A673 (cell line): ENCODE results near the gene PDLIM3. TPM values are rescaled to one million over a fixed set of nuclear protein-coding genes. Genes with fewer than 3 reads are reported as not detected.

Experiments used
- BruUV-seq: library from RNA; stranded (reverse); fragments of 400-500 nt; replicated peaks from 2 replicates; lab custom pipeline; 2021; lab: Mats Ljungman, UMichigan
- CTCF ChIA-PET: fragments of 300-600 bp; sonication (Branson Sonifier 250); formaldehyde crosslinking; loops from one replicate; lab custom pipeline; 2022; ENCODE audit warnings: antibody characterized with exemption; lab: Charles Lee
- POLR2A ChIA-PET: fragments of 300-600 bp; sonication (Branson Sonifier 250); formaldehyde crosslinking; loops from one replicate; lab custom pipeline; 2022; ENCODE audit warnings: antibody characterized with exemption; ENCODE audit not compliant: low non-redundant PET; lab: Charles Lee
- DNase-seq: peaks from one replicate; pipeline ENCODE4 v3.0.0-alpha.2; 2015; ENCODE audit warnings: low spot score
- H3K27ac ChIP-seq: fragments of 200-600 bp; sonication (generic); 2 replicates; pipeline ENCODE4 v1.5.1; 2016; ENCODE audit warnings: mixed run types, low read depth, mild to moderate bottlenecking, mixed read lengths, antibody characterized with exemption, low read length; ENCODE audit not compliant: poor library complexity, severe bottlenecking
- H3K27me3 ChIP-seq: fragments of 200-600 bp; sonication (generic); replicated peaks from 2 replicates; pipeline ENCODE4 v1.6.1; 2017; ENCODE audit warnings: mixed run types, low read depth, mild to moderate bottlenecking, mixed read lengths, antibody characterized with exemption, low read length; ENCODE audit not compliant: insufficient read depth, poor library complexity
- H3K36me3 ChIP-seq: fragments of 200-600 bp; sonication (generic); 2 replicates; pipeline ENCODE4 v1.6.1; 2016; ENCODE audit warnings: mixed run types, mild to moderate bottlenecking, mixed read lengths, antibody characterized with exemption, low read length; ENCODE audit not compliant: insufficient read depth, poor library complexity, severe bottlenecking
- H3K4me1 ChIP-seq: fragments of 200-600 bp; sonication (generic); 2 replicates; pipeline ENCODE4 v1.6.1; 2017; ENCODE audit warnings: mixed run types, mild to moderate bottlenecking, mixed read lengths, antibody characterized with exemption, low read length; ENCODE audit not compliant: insufficient read depth, poor library complexity, severe bottlenecking
- H3K4me3 ChIP-seq: fragments of 200-600 bp; sonication (generic); 2 replicates; pipeline ENCODE4 v1.5.1; 2016; ENCODE audit warnings: low read depth, mixed run types, mild to moderate bottlenecking, mixed read lengths, low read length; ENCODE audit not compliant: poor library complexity, severe bottlenecking
- H3K9me3 ChIP-seq: fragments of 200-600 bp; sonication (generic); 2 replicates; pipeline ENCODE4 v1.6.1; 2016; ENCODE audit warnings: mixed run types, low read depth, mild to moderate bottlenecking, mixed read lengths, antibody characterized with exemption, low read length; ENCODE audit not compliant: poor library complexity, severe bottlenecking
- EZH2 ChIP-seq: fragments of 200-600 bp; sonication (generic); IDR thresholded peaks from 2 replicates; pipeline ENCODE4 v1.6.1; 2017; ENCODE audit warnings: borderline replicate concordance, low read depth, mild to moderate bottlenecking, mixed read lengths, antibody characterized with exemption, low read length; ENCODE audit not compliant: poor library complexity, severe bottlenecking
- intact Hi-C: fragments of 100-400 bp; cut with micrococcal nuclease; formaldehyde crosslinking; loops from one replicate; pipeline ENCODE4 v1.10.0; 2022; ENCODE audit not compliant: unreplicated experiment
- total RNA-seq: library from RNA; stranded (reverse); gene quantifications from 2 replicates; pipeline ENCODE4 v1.2.3, GENCODE V29; 2021
- TF ChIP-seq, protein P1 (sequence below): fragments of 300-800, 200-600 bp; sonication (generic); conservative IDR thresholded peaks from 2 replicates; pipeline ENCODE4 v1.5.1; 2017; ENCODE audit warnings: low read depth, mild to moderate bottlenecking, antibody characterized with exemption, low read length, moderate library complexity, mixed read lengths

The PDLIM3 gene
- total RNA-seq, 1 experiment from 2014 or later: not detected

DNA sequence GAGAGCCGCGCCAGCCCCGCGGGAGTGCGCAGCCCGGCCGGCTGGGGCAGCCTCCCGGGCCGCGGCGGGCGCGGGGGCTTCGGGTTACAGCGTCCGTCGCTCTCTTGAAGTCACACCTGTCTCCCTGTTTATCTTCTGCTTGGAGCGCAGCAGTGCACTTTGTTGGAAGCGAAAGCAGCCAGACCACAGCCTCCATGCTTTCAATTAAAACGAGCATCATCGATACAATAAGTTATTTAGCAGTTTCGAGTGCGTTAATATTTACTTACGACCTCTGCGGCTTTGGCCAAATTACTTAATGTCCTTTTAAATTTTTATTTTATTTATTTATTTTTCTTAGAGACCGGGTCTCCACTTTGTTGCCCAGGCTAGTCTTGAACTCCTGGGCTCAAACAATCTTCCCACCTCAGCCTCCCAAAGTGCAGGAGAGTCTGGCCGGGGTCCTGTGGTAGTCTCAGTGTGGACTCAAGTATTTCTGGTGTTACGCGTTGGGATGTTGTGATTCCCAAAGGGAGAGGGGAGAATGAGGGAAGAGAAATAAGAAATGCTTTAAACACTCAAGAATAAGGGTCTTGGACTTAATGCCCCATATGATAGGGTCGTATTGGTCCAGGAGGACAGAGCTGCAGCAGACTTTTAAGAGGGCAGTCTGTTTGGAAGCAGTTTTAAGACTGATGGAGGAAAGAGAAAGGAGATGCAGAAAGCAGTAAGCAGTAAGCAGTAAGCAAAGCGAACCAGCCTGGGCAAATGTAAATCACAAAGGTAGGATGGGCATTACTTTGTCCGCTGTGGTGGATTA, 504 bp upstream of the PDLIM3 start:
- Histone ChIP-seq H3K9me3 (no peaks in the 10 kb centered on the region), H3K4me1 (no peaks in the 10 kb centered on the region), H3K27ac (no peak overlapping the region), H3K4me3 (peak overlapping the region; percentile 45), H3K36me3 (no peaks in the 10 kb centered on the region), H3K27me3 (peaks cover 82% of the 10 kb centered on the region)
- no TSS peak for BruUV-seq
- ChIA-PET CTCF (no interaction called here), POLR2A (interaction anchor here (0.5 kb wide), 1 partner anchor 60 kb away, joined by 4 read pairs; no protein-coding TSS in a partner anchor)
- intact Hi-C loops: no loop called here
- no peak for DNase-seq
- TF ChIP-seq, protein P1, sequence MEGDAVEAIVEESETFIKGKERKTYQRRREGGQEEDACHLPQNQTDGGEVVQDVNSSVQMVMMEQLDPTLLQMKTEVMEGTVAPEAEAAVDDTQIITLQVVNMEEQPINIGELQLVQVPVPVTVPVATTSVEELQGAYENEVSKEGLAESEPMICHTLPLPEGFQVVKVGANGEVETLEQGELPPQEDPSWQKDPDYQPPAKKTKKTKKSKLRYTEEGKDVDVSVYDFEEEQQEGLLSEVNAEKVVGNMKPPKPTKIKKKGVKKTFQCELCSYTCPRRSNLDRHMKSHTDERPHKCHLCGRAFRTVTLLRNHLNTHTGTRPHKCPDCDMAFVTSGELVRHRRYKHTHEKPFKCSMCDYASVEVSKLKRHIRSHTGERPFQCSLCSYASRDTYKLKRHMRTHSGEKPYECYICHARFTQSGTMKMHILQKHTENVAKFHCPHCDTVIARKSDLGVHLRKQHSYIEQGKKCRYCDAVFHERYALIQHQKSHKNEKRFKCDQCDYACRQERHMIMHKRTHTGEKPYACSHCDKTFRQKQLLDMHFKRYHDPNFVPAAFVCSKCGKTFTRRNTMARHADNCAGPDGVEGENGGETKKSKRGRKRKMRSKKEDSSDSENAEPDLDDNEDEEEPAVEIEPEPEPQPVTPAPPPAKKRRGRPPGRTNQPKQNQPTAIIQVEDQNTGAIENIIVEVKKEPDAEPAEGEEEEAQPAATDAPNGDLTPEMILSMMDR: no peak
- no peak for TF ChIP-seq EZH2

DNA sequence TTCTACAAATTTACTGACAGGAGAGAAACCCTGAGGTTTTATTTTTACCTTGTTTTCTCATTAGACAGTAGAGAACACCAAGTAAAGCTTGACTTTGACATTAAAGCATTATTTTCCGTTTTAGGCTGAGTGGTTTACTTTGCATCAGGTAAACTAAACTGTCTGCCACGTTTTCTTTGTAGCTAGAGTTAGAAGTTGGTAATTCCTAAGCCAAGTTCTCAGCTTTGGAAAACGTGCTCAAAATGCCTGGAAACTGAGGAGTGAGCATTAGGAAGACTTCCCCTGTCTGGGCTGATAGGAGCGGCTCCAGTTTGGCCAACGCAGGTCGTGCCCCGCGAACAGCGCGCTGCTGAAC, 819 bp downstream of the PDLIM3 start:
- H3K36me3 ChIP-seq: no peaks in the 10 kb centered on the region
- intact Hi-C loops: no loop called here
- TF ChIP-seq, protein P1: no peak
- no peak for TF ChIP-seq EZH2
- H3K27me3 ChIP-seq: peaks cover 82% of the 10 kb centered on the region
- H3K9me3 ChIP-seq: no peaks in the 10 kb centered on the region
- H3K4me3 ChIP-seq: peak overlapping the region; percentile 45
- no TSS peak for BruUV-seq
- CTCF ChIA-PET: no interaction called here
- no peaks in the 10 kb centered on the region for H3K4me1 ChIP-seq
- H3K27ac ChIP-seq: no peak overlapping the region
- DNase-seq: no peak
- POLR2A ChIA-PET: no interaction called here

DNA sequence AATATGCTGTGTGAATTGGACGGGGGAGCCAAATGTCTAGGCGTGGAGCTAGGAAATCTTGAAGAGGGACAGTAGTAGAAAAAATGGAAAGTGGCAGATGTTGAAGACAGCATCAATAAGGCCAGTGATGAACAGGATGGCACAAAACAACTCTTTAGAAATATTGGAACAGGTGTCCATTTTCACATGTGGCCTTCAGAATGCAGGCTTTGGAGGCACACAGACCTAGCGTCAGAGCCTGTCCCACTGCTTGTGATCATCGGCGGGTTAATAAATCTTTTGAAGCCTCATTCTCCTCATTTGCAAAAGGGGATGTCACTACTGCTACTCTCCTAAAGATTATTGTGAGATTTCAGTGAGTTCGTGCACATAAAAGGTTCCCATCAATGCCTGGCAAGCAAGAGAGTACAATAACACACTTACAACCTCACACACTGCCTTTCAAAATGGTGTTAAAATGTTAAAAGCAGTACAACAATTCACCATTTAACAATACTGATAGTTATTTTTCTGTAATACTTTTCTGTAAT, 2.4 kb downstream of the PDLIM3 start:
- TF ChIP-seq, protein P1: no peak
- no peak for TF ChIP-seq EZH2
- intact Hi-C loops: no loop called here
- Histone ChIP-seq H3K9me3 (no peaks in the 10 kb centered on the region), H3K4me3 (no peak overlapping the region), H3K27ac (no peak overlapping the region), H3K27me3 (peaks cover 85% of the 10 kb centered on the region), H3K4me1 (no peaks in the 10 kb centered on the region), H3K36me3 (no peaks in the 10 kb centered on the region)
- BruUV-seq: no TSS peak
- CTCF ChIA-PET: no interaction called here
- DNase-seq: no peak
- POLR2A ChIA-PET: no interaction called here
